Testis (tissue), 2 donors: ENCODE data around the gene TTC39A.
"Not testable (repeated sequence)": the region's sequence is repeated elsewhere in the genome, so short reads cannot be mapped to it uniquely, and the experiment has no call there.

Experiments
- POLR2A ChIP-seq: fragments of 450-650 bp; IDR thresholded peaks from one replicate; pipeline ENCODE4 v1.6.1; 2017; ENCODE audit warnings: antibody characterized with exemption, mild to moderate bottlenecking, moderate library complexity
- TF ChIP-seq, protein P1 (sequence below), 3 experiments: fragments of 450-650 bp in 2 of 3; fragments of 200-600 bp in 1 of 3; sonication (generic) in 1 of 3; IDR thresholded peaks; one replicate each; pipeline ENCODE4 v1.5.1; 2016 to 2019; ENCODE audit warnings: antibody characterized with exemption in 3 of 3, mild to moderate bottlenecking in 2 of 3, moderate library complexity in 1 of 3

DNA sequence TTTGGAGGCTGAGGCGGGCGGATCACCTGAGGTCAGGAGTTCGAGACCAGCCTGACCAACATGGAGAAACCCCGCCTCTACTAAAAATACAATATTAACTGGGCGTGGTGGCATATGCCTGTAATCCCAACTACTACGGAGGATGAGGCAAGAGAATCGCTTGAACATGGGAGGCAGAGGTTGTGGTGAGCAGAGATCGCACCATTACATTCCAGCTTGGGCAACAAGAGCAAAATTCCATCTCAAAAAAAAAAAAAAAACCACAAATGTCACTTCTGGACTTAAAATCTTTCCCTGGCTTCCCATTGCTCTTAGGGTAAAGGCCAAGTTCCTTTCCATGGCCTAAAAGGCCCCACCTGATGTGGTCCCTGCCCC lies 5.4 kb downstream of the TTC39A start:
- TF ChIP-seq, protein P1, sequence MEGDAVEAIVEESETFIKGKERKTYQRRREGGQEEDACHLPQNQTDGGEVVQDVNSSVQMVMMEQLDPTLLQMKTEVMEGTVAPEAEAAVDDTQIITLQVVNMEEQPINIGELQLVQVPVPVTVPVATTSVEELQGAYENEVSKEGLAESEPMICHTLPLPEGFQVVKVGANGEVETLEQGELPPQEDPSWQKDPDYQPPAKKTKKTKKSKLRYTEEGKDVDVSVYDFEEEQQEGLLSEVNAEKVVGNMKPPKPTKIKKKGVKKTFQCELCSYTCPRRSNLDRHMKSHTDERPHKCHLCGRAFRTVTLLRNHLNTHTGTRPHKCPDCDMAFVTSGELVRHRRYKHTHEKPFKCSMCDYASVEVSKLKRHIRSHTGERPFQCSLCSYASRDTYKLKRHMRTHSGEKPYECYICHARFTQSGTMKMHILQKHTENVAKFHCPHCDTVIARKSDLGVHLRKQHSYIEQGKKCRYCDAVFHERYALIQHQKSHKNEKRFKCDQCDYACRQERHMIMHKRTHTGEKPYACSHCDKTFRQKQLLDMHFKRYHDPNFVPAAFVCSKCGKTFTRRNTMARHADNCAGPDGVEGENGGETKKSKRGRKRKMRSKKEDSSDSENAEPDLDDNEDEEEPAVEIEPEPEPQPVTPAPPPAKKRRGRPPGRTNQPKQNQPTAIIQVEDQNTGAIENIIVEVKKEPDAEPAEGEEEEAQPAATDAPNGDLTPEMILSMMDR (IDR thresholded peaks at IDR 0.05) = not testable (repeated sequence)
- TF ChIP-seq POLR2A = not testable (repeated sequence)
